Measurements from ENCODE around the gene RHOB.
"Not testable (repeated sequence)": the region's sequence is repeated elsewhere in the genome, so short reads cannot be mapped to it uniquely, and the experiment has no call there.

RHOB gene

GRCh38 chr2:20434588-20435294 is 12.1 kb upstream of the RHOB start:
- Histone ChIP-seq H3K36me3 (no peaks in the 10 kb centered on the region), H3K27me3 (no peaks in the 10 kb centered on the region), H3K4me1 (peaks cover 0 to 23% (median 11%) of the 10 kb centered on the region in 4 donors), H3K4me3 (no peak overlapping the region), H3K27ac (no peak overlapping the region), H3K9me3 (no peaks in the 10 kb centered on the region)
- peak in 1 of 2 donors; percentile 29 for DNase-seq
- intact Hi-C loops (cut with DNase I; ENCODE audit: low total_unique reads) = no loop called here
- no peak for TF ChIP-seq CTCF (IDR thresholded peaks at IDR 0.05)

GRCh38 chr2:20435456-20435855 is 11.4 kb upstream of the RHOB start:
- H3K4me3 ChIP-seq; H3K27me3 ChIP-seq; H3K9me3 ChIP-seq; intact Hi-C loops (cut with DNase I; ENCODE audit: low total_unique reads); H3K36me3 ChIP-seq; H3K27ac ChIP-seq: not testable (repeated sequence)
- peak in 1 of 2 donors; percentile 37 for DNase-seq
- H3K4me1 ChIP-seq = peaks cover 0 to 30% (median 11%) of the 10 kb centered on the region in 4 donors

GRCh38 chr2:20436716-20437470 is 10.0 kb upstream of the RHOB start:
- Histone ChIP-seq H3K27ac (no peak overlapping the region), H3K9me3 (no peaks in the 10 kb centered on the region), H3K36me3 (no peaks in the 10 kb centered on the region), H3K4me1 (peaks cover 0 to 31% (median 11%) of the 10 kb centered on the region in 4 donors), H3K27me3 (no peaks in the 10 kb centered on the region), H3K4me3 (no peak overlapping the region)
- DNase-seq = peak in 1 of 2 donors; percentile 43
- no peak for TF ChIP-seq CTCF (IDR thresholded peaks at IDR 0.05)
- intact Hi-C loops (cut with DNase I; ENCODE audit: low total_unique reads) = no loop called here

- TF ChIP-seq CTCF (IDR thresholded peaks at IDR 0.05) = no peak
- DNase-seq = peak; percentile 84 to 88
- intact Hi-C loops (cut with DNase I; ENCODE audit: low total_unique reads) = no loop called here
- Histone ChIP-seq H3K27ac (peak overlapping the region; percentile 72 to 74), H3K9me3 (no peaks in the 10 kb centered on the region), H3K4me3 (no peak overlapping the region), H3K4me1 (peaks cover 0 to 44% (median 15%) of the 10 kb centered on the region in 4 donors), H3K36me3 (no peaks in the 10 kb centered on the region), H3K27me3 (no peaks in the 10 kb centered on the region)
These were observed 8.3 kb upstream of the RHOB start for GRCh38 chr2:20438334-20439192.

- Histone ChIP-seq H3K4me1 (peaks cover 0 to 49% (median 18%) of the 10 kb centered on the region in 4 donors), H3K9me3 (no peaks in the 10 kb centered on the region), H3K27me3 (no peaks in the 10 kb centered on the region), H3K36me3 (no peaks in the 10 kb centered on the region), H3K4me3 (no peak overlapping the region), H3K27ac (peak overlapping the region; percentile 72 to 74)
- DNase-seq = peak in 1 of 2 donors; percentile 57
- no peak for TF ChIP-seq CTCF (IDR thresholded peaks at IDR 0.05)
- intact Hi-C loops (cut with DNase I; ENCODE audit: low total_unique reads) = no loop called here
These were observed 7.7 kb upstream of the RHOB start for GRCh38 chr2:20439193-20439475.
